CD4-positive, alpha-beta T cell treated with Interleukin-4 for 4 hours (primary cell): ENCODE measurements around the gene ISL1.

Experiments used
- DNase-seq: peaks from one replicate; pipeline ENCODE4 v3.0.0-alpha.2; 2020

The ISL1 gene

GRCh38 chr5:51383131-51384121 lies at the start of gene ISL1:
ISL1 (plus strand) TSS chr5:51383448; CDS start chr5:51383672, 224 bp downstream.
- DNase-seq, result no peak

GRCh38 chr5:51336878-51337277 lies 46.4 kb upstream of the ISL1 start:
- no peak for DNase-seq

- DNase-seq, result no peak
Measured at GRCh38 chr5:51345106-51345505, 38.1 kb upstream of the ISL1 start.

- no peak for DNase-seq
Measured at GRCh38 chr5:51347157-51347556, 36.1 kb upstream of the ISL1 start.

- no peak for DNase-seq
Measured at GRCh38 chr5:51347704-51348103, 35.5 kb upstream of the ISL1 start.

DNA sequence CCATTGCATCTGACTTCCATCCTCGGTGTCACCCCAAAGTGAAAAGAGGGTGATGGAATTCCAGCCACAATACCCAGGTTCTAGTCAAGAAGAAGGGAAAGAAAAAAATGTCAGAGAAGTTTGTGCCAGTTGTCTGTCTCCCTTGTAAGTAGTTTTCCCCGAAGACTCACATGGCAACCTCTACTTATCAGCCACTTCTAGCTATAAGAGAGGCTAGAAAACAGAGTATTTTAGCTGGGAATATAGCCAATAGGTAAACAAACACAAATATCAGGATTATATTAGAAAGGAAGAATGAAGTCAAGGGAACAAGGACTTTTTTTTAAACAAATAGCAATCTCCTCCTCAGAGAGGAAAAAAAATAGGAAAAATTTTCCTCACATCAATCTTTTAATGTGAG lies 12.2 kb upstream of the ISL1 start:
- DNase-seq, result no peak

DNA sequence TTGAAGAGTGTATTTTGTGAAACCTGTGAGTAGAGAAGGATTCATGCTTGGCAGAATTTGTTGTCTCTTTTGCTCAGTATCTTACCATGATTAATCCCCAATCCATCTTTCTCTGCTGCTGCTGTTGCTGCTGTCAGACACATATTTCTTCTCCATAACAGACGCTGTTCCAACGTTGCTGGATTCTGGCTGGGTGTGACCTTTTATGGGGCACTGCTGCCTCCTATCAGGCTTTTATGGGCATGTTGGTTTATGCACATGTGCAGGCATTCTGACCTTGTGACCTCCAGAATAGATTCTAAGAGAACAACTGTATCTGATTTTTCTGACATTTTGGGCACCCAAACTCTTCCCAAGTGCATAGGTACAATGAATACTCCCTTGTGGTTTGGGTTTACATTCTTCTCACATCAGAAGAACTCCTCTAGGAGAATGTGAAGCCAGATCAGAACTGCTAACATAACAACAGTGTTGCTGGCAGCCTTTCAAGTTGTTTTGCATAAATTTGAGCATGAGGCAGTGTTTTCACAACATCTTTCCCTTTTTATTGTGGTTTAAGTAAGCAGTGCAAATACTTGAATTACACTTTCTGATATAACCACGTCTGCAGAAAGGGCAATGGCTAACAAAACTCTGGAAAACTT lies 9.2 kb upstream of the ISL1 start:
- DNase-seq, result no peak

DNA sequence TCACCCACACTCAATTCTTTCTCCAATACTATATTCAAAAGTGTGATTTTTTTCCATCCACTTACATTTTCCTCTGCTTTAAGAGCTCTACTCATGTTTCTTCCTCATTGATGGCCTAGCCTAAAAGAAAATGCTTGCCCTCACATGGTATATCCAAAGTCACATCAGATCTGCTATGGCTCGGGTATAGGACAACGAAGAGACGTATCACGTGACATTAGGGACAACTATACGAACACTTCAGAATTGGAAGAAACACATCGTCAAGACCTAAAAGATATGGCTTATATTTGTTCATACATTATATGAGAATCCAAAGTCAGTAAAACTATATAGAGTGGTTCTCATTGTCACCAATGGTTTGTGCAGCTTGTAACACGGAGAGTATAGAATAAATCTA lies 8.2 kb upstream of the ISL1 start:
- DNase-seq, result no peak

GRCh38 chr5:51376509-51376908 lies 6.7 kb upstream of the ISL1 start:
- DNase-seq, result no peak

DNA sequence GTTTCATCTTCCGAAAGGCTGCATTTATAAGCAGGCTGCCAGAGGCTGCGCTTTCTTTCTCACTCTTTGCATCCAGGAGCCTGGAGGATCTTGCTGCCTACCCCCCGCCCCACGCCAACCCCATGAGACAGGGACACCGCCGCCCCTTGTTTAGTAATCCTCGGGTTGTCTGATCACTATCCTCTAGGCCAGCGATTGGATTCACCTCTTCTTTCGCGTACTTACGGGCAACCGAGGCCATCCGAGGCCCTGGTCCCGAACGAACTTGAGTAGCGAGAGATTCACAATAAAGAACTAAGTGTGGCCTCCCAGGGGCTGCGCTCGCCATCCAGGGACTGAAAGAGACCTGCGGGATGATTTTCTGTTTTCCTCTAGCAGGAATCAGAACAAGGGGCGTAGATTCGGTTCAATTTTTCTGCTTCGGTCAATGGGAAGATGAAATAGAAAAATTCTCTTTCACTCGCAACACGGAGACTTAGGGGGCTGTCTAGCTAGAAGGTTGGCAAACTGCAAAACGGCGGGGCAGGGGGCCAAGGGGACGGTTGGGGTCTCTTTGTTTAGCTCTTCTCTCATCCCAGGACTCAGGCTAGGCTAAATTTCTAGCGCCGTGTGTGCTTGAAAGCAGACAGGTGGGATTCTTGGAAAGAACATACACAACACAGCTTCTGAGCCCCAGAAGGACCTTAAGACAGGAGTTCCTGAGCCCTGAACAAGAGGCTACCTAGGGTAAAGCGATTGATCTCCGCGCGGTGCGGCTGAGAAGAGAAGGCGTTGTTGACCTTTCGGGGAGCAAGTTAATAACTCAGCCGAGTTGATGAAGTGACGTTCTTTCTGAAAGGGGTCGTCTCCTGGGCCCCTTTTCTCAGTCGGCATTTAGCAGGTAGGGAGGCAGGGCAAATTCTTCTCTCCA lies 5.8 kb upstream of the ISL1 start:
- no peak for DNase-seq

DNA sequence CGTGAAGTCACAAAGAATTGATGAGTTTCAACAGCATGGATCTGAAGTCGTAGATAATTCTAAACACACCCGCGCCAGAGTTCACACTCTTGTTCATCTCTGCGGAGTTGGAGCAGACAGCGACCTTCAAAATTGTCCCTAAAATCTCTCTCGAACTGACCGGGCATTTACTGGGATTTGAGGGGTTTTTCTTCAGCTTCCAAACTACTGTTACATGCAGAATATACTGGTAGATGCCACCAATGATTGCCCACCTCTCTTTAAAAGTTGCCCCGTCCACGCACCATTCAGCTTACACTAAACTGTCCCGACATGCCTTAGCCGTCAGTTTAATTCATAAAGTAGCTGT lies 5.2 kb upstream of the ISL1 start:
- DNase-seq, result no peak

- no peak for DNase-seq
Measured at GRCh38 chr5:51378448-51379330, 4.6 kb upstream of the ISL1 start.

DNA sequence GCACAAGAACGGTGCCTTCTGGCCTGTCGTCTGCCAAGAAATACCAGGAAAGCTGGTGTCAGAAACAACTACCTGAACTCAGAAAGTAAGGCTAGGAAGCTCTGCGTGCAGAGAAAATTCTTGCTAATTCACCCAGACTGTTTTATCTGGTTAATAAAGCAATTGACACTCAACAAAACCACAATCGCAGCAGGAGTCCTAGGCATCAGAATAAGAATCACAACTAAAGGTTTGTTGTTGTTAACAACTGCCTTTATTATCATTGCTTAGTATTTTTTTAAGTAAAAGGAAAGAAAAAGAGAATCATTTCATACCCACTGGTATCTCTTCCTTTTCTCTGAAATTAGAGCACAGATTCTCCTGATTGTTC lies 3.9 kb upstream of the ISL1 start:
- DNase-seq, result no peak

GRCh38 chr5:51380603-51381207 lies 2.5 kb upstream of the ISL1 start:
- DNase-seq, result no peak

DNA sequence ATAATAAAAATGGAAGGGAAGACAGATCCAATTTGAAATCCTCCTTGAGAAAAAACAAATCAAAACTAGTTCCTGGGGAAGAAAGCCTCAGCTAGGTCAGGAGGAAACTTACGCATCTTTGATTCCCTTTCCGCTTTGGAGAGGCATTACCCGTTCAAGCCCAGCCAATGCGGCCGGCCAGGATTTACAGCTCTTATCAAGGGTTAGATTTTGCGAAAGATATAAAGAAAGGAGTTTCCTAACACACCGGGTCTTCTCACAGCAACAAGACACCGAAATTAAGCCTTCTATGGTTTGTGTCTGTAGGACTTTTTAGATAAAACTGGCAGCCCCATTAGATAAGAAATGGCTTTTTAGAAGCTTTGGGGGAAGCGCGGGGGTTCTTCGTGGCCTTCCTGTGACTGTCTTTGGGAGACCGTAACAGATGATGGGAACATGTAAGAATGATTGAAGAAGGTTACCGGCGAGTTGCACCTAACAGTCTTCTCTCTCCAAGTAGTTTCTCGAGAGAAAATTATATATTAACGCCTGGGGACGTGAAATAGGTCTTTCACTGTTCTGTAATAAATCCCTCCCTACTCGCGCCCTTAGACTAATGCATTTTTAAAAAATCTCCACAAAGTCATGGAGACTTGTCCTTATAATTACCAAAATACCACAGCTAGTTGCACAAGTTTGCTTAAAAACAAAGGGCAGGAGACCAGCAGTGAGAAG lies 1.3 kb upstream of the ISL1 start:
- DNase-seq, result no peak

- DNase-seq, result no peak
Measured at GRCh38 chr5:51382521-51383130, 622 bp upstream of the ISL1 start.

DNA sequence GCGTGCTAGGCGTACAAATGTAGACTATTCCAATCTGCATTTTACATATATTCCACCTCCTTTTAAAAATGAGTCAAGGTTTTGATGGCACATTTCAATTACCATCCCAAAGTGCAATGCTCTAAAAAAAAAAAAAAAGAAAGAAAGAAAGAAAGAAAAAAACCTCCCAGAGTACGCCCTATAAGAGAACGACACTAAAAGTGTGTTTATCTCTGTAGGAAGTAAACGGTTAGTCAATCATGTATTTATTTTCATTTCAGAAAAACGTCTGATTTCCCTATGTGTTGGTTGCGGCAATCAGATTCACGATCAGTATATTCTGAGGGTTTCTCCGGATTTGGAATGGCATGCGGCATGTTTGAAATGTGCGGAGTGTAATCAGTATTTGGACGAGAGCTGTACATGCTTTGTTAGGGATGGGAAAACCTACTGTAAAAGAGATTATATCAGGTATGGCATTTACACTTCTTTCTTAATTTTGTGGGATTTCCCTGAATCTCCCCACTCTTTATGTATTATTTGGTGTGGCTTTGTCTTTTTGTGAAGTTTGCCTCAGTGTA lies 1.1 kb downstream of the ISL1 start:
- no peak for DNase-seq

- no peak for DNase-seq
Measured at GRCh38 chr5:51385216-51385615, 2.0 kb downstream of the ISL1 start.

DNA sequence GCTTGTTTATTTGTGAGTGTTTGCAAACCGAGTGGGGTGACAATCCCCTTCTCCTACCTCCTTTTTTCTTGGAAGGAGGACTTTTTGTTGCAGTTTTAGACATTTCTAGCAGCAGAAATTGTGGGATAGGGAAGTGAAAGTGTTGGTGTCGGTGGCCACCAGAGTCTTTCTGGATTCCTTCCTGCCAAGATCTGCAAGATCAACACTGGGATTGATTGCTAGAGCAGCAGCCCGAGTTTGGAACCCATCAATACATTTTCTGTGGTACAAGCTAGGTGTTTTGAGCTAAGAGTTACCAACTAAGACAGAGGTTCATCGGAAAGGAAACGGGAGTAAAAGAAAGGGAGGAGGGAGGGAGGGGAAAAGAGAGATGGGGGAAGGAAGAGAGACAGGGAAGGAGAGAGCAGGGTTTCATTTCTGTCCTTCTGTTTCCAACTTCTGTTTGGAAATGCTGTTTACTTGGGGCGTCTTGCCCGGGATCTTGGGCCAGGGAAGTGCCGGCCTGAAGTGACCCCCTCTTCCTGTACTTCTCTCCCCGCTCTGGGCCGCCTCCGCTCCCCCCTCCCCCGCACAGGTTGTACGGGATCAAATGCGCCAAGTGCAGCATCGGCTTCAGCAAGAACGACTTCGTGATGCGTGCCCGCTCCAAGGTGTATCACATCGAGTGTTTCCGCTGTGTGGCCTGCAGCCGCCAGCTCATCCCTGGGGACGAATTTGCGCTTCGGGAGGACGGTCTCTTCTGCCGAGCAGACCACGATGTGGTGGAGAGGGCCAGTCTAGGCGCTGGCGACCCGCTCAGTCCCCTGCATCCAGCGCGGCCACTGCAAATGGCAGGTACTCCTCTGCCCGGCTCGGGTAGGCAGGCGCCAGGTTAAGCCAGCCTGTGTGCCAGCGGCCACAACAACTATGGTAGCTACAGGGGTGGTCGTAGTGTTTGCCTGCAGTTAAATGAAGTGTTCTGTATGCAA lies 4.0 kb downstream of the ISL1 start:
- DNase-seq, result no peak
